SKM-1 treated with dmso at 0.1 percent for 144 hours (cell line): ENCODE measurements around the gene OR1I1.

Source experiments
- DNase-seq: peaks from one replicate; lab custom pipeline; 2025; ENCODE audit not compliant: unreplicated experiment; lab: John Stamatoyannopoulos, UW

OR1I1 gene

GRCh38 chr19:15116856-15117255, 34.8 kb downstream of the OR1I1 start:
- no peak for DNase-seq

- DNase-seq: no peak
Measured at GRCh38 chr19:15118248-15118647, 36.2 kb downstream of the OR1I1 start.

- no peak for DNase-seq
Measured at GRCh38 chr19:15118789-15119494, 36.9 kb downstream of the OR1I1 start.

GRCh38 chr19:15120135-15121026, 38.4 kb downstream of the OR1I1 start:
- no peak for DNase-seq

- DNase-seq: no peak
Measured at GRCh38 chr19:15122331-15123030, 40.5 kb downstream of the OR1I1 start.

- DNase-seq: no peak
Measured at GRCh38 chr19:15123031-15123890, 41.2 kb downstream of the OR1I1 start.

GRCh38 chr19:15123900-15124299, 41.9 kb downstream of the OR1I1 start:
- DNase-seq: no peak

- no peak for DNase-seq
Measured at GRCh38 chr19:15124572-15125231, 42.7 kb downstream of the OR1I1 start.

- DNase-seq: peak; percentile 95
Measured at GRCh38 chr19:15125232-15126067, 43.4 kb downstream of the OR1I1 start.

- no peak for DNase-seq
Measured at GRCh38 chr19:15126131-15126910, 44.3 kb downstream of the OR1I1 start.

GRCh38 chr19:15128162-15128770, 46.3 kb downstream of the OR1I1 start:
- DNase-seq: no peak

GRCh38 chr19:15129856-15130585, 48.0 kb downstream of the OR1I1 start:
- DNase-seq: no peak

- DNase-seq: no peak
Measured at GRCh38 chr19:15136234-15136954, 54.4 kb downstream of the OR1I1 start.

- DNase-seq: no peak
Measured at GRCh38 chr19:15137777-15138176, 55.8 kb downstream of the OR1I1 start.

GRCh38 chr19:15138427-15138826, 56.4 kb downstream of the OR1I1 start:
- DNase-seq: no peak

GRCh38 chr19:15141143-15141542, 59.1 kb downstream of the OR1I1 start:
- no peak for DNase-seq

- no peak for DNase-seq
Measured at GRCh38 chr19:15142313-15142712, 60.3 kb downstream of the OR1I1 start.
